SJCRH30 (cell line): ENCODE results near the gene ST6GAL1. TPM values are rescaled to one million over a fixed set of nuclear protein-coding genes. Genes with fewer than 3 reads are reported as not detected.

Source experiments
- DNase-seq, 2 experiments: peaks; one replicate each; pipeline ENCODE4 v3.0.0-alpha.2; 2015 to 2020
- H3K27ac ChIP-seq: fragments of 250-450 bp; sonication (Bioruptor Pico); 2 replicates; pipeline ENCODE4 v1.5.1; 2020; ENCODE audit warnings: mild to moderate bottlenecking, moderate library complexity
- H3K27me3 ChIP-seq: fragments of 250-450 bp; sonication (Bioruptor Pico); 2 replicates; pipeline ENCODE4 v1.5.1; 2020; ENCODE audit warnings: mild to moderate bottlenecking, moderate library complexity
- H3K36me3 ChIP-seq: fragments of 250-450 bp; sonication (Bioruptor Pico); 2 replicates; pipeline ENCODE4 v1.5.1; 2020; ENCODE audit warnings: mild to moderate bottlenecking, moderate library complexity
- H3K4me1 ChIP-seq: fragments of 250-450 bp; sonication (Bioruptor Pico); 2 replicates; pipeline ENCODE4 v1.5.1; 2020; ENCODE audit warnings: mild to moderate bottlenecking, moderate library complexity
- H3K4me3 ChIP-seq: fragments of 250-450 bp; sonication (Bioruptor Pico); 2 replicates; pipeline ENCODE4 v1.5.1; 2020; ENCODE audit warnings: mild to moderate bottlenecking, moderate library complexity
- H3K9me3 ChIP-seq: fragments of 250-450 bp; sonication (Bioruptor Pico); replicated peaks from 2 replicates; pipeline ENCODE4 v1.5.1; 2020; ENCODE audit warnings: mild to moderate bottlenecking, moderate library complexity
- total RNA-seq: library from RNA; depleted of rRNA; stranded (reverse); fragments of >200 nt; shearing (Covaris generic); gene quantifications from 2 replicates; pipeline ENCODE4 v1.2.3, GENCODE V29; 2014

The ST6GAL1 gene
- total RNA-seq, 1 experiment from 2014 or later, result 2.3 TPM

- Histone ChIP-seq H3K36me3 (no peaks in the 10 kb centered on the region), H3K9me3 (no peaks in the 10 kb centered on the region), H3K27ac (no peak overlapping the region), H3K27me3 (no peaks in the 10 kb centered on the region), H3K4me1 (no peaks in the 10 kb centered on the region), H3K4me3 (no peak overlapping the region)
- DNase-seq, result no peak
These were observed 146.8 kb downstream of the ST6GAL1 start for GRCh38 chr3:187077085-187077484.

GRCh38 chr3:187077537-187077936 lies 147.2 kb downstream of the ST6GAL1 start:
- Histone ChIP-seq H3K4me3 (no peak overlapping the region), H3K36me3 (no peaks in the 10 kb centered on the region), H3K4me1 (no peaks in the 10 kb centered on the region), H3K27me3 (no peaks in the 10 kb centered on the region), H3K9me3 (no peaks in the 10 kb centered on the region), H3K27ac (no peak overlapping the region)
- DNase-seq, result no peak

GRCh38 chr3:187079090-187080022 lies 149.0 kb downstream of the ST6GAL1 start:
- H3K4me1 ChIP-seq, result no peaks in the 10 kb centered on the region
- no peak overlapping the region for H3K27ac ChIP-seq
- no peaks in the 10 kb centered on the region for H3K27me3 ChIP-seq
- no peaks in the 10 kb centered on the region for H3K36me3 ChIP-seq
- DNase-seq, result no peak
- H3K9me3 ChIP-seq, result no peaks in the 10 kb centered on the region
- H3K4me3 ChIP-seq, result no peak overlapping the region

DNA sequence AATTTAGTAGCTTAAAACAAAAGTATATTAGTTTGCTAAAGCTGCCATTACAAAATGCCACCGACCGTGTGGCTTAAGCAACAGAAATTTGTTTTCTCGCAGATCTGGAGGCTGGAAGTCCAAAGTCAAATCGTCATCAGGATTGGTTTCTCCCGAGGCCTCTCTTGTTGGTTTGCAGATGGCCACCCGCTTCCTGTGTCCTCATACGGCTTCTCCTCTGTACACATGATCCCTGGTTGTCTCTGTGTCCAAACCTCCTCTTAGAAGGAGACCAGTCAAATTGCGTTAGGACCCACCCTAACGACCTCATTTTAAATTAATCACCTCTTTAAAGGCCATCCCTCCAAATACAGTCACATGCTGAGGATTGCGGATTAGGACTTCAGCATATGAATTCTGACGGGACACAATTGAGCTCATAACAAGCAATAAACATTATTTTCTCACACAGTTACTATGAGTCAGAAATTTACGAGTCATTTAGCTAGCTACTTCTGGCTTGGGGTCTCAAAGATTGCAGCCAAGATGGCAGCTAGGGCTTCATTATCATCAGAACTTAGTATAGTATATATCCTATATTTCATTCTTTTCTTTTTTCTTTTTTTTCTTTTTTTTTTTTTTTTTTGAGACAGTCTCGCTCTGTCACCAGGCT lies 150.6 kb downstream of the ST6GAL1 start:
- H3K27me3 ChIP-seq, result no peaks in the 10 kb centered on the region

DNA sequence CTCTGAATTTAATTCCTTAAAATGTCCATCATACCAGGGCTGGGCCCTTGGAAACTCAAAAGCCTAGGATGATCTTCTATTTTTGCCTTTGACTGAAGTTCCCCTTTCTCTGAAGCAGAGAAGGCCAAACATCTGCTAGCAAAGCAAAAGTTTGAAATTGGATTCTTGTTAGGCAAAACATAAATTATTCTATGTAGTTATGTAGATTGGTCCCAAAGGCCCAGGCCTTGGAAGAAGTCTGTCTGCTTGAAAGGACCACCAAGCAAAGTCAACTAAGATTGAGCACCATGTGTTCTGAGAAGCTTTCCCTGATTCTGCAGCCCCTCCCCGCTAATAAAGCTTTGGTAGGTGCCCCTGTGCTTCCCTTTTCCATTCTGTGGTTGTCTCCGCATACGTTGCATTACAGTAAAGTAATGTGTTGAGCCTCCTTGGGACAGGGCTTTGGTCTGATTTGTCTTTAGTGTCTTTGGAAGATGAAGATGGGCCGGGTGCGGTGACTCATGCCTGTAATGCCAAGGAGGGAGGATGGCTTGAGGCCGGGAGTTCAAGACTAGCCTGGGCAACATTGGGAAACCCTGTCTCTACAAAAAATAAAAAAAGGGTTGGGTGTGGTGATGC lies 152.5 kb downstream of the ST6GAL1 start:
- Histone ChIP-seq H3K27me3 (no peaks in the 10 kb centered on the region), H3K4me3 (no peak overlapping the region), H3K27ac (no peak overlapping the region), H3K9me3 (no peaks in the 10 kb centered on the region), H3K36me3 (no peaks in the 10 kb centered on the region), H3K4me1 (no peaks in the 10 kb centered on the region)
- no peak for DNase-seq

More for the DNA sequence above, 150.6 kb downstream of the ST6GAL1 start:
- no peak for DNase-seq
- Histone ChIP-seq H3K4me1 (no peaks in the 10 kb centered on the region), H3K9me3 (no peaks in the 10 kb centered on the region), H3K27ac (no peak overlapping the region), H3K4me3 (no peak overlapping the region), H3K36me3 (no peaks in the 10 kb centered on the region)

DNA sequence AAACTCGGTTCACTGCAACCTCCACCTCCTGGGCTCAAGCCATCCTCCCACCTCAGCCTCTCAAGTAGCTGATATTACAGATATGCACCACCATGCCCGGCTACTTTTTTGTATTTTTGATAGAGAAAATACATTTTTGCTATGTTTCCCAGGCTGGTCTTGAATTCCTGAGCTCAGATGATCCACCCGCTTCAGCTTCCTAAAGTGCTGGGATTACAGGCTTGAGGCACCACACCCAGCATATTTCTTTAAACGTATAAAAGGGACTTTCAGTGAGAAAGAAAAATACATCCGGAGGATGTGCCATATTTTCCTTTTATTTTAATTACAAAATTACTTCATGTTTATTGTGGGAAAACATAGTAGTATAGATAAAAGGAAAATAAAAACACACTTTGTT lies 153.8 kb downstream of the ST6GAL1 start:
- no peak overlapping the region for H3K4me3 ChIP-seq
- no peaks in the 10 kb centered on the region for H3K4me1 ChIP-seq
- H3K27ac ChIP-seq, result no peak overlapping the region
- no peaks in the 10 kb centered on the region for H3K27me3 ChIP-seq
- no peaks in the 10 kb centered on the region for H3K9me3 ChIP-seq
- H3K36me3 ChIP-seq, result no peaks in the 10 kb centered on the region
- DNase-seq, result no peak

GRCh38 chr3:187084580-187084979 lies 154.3 kb downstream of the ST6GAL1 start:
- Histone ChIP-seq H3K36me3 (no peaks in the 10 kb centered on the region), H3K4me1 (no peaks in the 10 kb centered on the region), H3K4me3 (no peak overlapping the region), H3K27ac (no peak overlapping the region), H3K9me3 (no peaks in the 10 kb centered on the region), H3K27me3 (no peaks in the 10 kb centered on the region)
- no peak for DNase-seq

GRCh38 chr3:187085021-187085666 lies 154.8 kb downstream of the ST6GAL1 start:
- Histone ChIP-seq H3K27me3 (no peaks in the 10 kb centered on the region), H3K4me1 (no peaks in the 10 kb centered on the region), H3K27ac (no peak overlapping the region), H3K4me3 (no peak overlapping the region), H3K36me3 (no peaks in the 10 kb centered on the region), H3K9me3 (no peaks in the 10 kb centered on the region)
- DNase-seq, result no peak

GRCh38 chr3:187085933-187086332 lies 155.6 kb downstream of the ST6GAL1 start:
- H3K27ac ChIP-seq, result no peak overlapping the region
- H3K9me3 ChIP-seq, result no peaks in the 10 kb centered on the region
- no peaks in the 10 kb centered on the region for H3K4me1 ChIP-seq
- no peaks in the 10 kb centered on the region for H3K27me3 ChIP-seq
- H3K4me3 ChIP-seq, result no peak overlapping the region
- no peak for DNase-seq
- H3K36me3 ChIP-seq, result no peaks in the 10 kb centered on the region

- Histone ChIP-seq H3K27me3 (no peaks in the 10 kb centered on the region), H3K9me3 (no peaks in the 10 kb centered on the region), H3K36me3 (no peaks in the 10 kb centered on the region), H3K4me1 (no peaks in the 10 kb centered on the region), H3K27ac (no peak overlapping the region), H3K4me3 (no peak overlapping the region)
- DNase-seq, result no peak
These were observed 156.5 kb downstream of the ST6GAL1 start for GRCh38 chr3:187086831-187087230.

- H3K9me3 ChIP-seq, result no peaks in the 10 kb centered on the region
These were observed 158.4 kb downstream of the ST6GAL1 start for GRCh38 chr3:187088701-187089100.

GRCh38 chr3:187093320-187093719 lies 163.0 kb downstream of the ST6GAL1 start:
- H3K27me3 ChIP-seq, result no peaks in the 10 kb centered on the region
- no peak overlapping the region for H3K27ac ChIP-seq
- DNase-seq, result no peak
- no peaks in the 10 kb centered on the region for H3K9me3 ChIP-seq
- H3K4me3 ChIP-seq, result no peak overlapping the region
- H3K36me3 ChIP-seq, result no peaks in the 10 kb centered on the region
- H3K4me1 ChIP-seq, result no peaks in the 10 kb centered on the region

More at GRCh38 chr3:187088701-187089100, 158.4 kb downstream of the ST6GAL1 start:
- H3K4me3 ChIP-seq, result no peak overlapping the region
- H3K4me1 ChIP-seq, result no peaks in the 10 kb centered on the region
- H3K36me3 ChIP-seq, result no peaks in the 10 kb centered on the region
- no peak for DNase-seq
- H3K27me3 ChIP-seq, result no peaks in the 10 kb centered on the region
- H3K27ac ChIP-seq, result no peak overlapping the region

GRCh38 chr3:187098923-187099512 lies 168.7 kb downstream of the ST6GAL1 start:
- Histone ChIP-seq H3K9me3 (no peaks in the 10 kb centered on the region), H3K4me3 (no peak overlapping the region), H3K27me3 (no peaks in the 10 kb centered on the region), H3K27ac (no peak overlapping the region), H3K36me3 (no peaks in the 10 kb centered on the region), H3K4me1 (no peaks in the 10 kb centered on the region; the same call in 1 of the 2 replicates)
- DNase-seq, result no peak
